ENCODE data around the gene VPS13C. TPM values are rescaled to one million over a fixed set of nuclear protein-coding genes. Genes with fewer than 3 reads are reported as not detected.

VPS13C gene
- polyA plus RNA-seq, 2 of the 4 experiments (the other 2 are of a cell fraction), result 13.2 to 26.5 TPM

DNA sequence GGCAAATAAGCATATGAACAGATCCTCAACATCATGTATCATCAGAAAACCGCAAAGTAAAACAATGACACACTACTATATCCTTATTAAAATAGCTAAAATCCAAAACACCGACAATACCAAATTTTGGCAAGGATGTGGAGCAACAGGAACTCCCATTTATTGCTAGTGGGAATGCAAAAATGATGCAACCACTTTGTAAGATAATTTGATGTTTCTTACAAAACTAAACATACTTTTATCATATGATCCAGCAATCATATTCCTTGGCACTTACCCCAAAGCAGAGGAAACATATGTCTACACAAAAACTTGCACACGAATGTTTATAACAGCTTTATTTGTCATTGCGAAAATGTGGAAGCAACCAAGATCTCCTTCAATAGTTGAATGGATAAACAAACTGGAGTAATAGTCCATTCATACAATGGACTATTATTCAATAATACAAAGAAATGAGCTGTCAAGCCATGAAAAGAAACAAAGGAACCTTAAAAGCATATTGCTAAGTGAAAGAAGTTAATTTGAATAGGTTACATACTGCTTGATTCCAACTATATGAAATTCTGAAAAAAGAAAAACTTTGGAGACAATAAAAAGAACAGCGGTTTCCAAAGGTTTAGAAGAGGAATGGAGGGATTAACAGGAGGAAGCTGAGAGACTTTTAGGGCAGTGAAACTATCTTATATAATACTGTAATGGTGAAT lies 172.0 kb downstream of the VPS13C start:
- Histone ChIP-seq H3K27ac (no peak overlapping the region), H3K9me3 (peaks cover 12% of the 10 kb centered on the region), H3K4me3 (no peak overlapping the region), H3K4me1 (peaks cover 9% of the 10 kb centered on the region; the same call in 2 of the 3 replicates), H3K4me2 (no peak overlapping the region)
- 90% methylated on average over 5 of the region's 5 CpGs for WGBS (ENCODE audit: missing lambda C conversion rate)
- CTCF ChIA-PET, result interaction anchor here (0.8 kb wide), 1 partner anchor 323 kb away, joined by 3 read pairs; no protein-coding TSS in a partner anchor
- POLR2A ChIA-PET, result no interaction called here
- DNase-seq (ENCODE audit: low read depth in 1 of 2, low spot score in 1 of 2), result no peak
- FAIRE-seq, result peak; percentile 86
- no peak for ATAC-seq
- no peak for TF ChIP-seq KDM5A (IDR thresholded peaks at IDR 0.05)

DNA sequence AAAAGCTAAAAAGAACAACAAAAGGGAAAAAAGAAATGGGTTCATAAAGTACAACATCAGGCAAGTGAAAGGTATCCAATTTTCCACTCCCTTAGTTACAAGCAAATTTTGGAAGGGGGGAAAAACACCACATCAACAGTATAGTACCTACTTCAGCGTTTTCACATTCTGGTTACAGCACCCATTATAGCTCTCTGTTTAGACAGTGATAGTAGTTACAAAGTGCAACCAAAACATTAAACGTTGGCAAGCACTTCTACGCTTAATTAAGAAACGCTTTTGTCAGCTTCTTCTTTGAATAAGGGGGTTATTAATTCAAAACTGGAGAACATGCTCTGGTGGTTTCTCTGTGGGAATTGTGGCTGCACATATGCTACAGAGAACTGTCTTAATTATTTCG lies 180.2 kb downstream of the VPS13C start:
- H3K4me3 ChIP-seq, result no peak overlapping the region
- FAIRE-seq (peak; percentile 63), ATAC-seq (no peak), DNase-seq (ENCODE audit: low read depth in 1 of 2, low spot score in 1 of 2) (no peak)
- TF ChIP-seq POLR2A (IDR thresholded peaks at IDR 0.05; ENCODE audit: low read length), result no peak
- TF ChIP-seq, protein P1, sequence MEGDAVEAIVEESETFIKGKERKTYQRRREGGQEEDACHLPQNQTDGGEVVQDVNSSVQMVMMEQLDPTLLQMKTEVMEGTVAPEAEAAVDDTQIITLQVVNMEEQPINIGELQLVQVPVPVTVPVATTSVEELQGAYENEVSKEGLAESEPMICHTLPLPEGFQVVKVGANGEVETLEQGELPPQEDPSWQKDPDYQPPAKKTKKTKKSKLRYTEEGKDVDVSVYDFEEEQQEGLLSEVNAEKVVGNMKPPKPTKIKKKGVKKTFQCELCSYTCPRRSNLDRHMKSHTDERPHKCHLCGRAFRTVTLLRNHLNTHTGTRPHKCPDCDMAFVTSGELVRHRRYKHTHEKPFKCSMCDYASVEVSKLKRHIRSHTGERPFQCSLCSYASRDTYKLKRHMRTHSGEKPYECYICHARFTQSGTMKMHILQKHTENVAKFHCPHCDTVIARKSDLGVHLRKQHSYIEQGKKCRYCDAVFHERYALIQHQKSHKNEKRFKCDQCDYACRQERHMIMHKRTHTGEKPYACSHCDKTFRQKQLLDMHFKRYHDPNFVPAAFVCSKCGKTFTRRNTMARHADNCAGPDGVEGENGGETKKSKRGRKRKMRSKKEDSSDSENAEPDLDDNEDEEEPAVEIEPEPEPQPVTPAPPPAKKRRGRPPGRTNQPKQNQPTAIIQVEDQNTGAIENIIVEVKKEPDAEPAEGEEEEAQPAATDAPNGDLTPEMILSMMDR (IDR thresholded peaks at IDR 0.05), result no peak
- TF ChIP-seq JUNB (IDR thresholded peaks at IDR 0.05), result no peak
- no peak for TF ChIP-seq FOSL2 (IDR thresholded peaks at IDR 0.05)
- no peak for TF ChIP-seq FOSL2 (CRISPR knock-in tag; IDR thresholded peaks at IDR 0.05)
- TF ChIP-seq HDAC2 (IDR thresholded peaks at IDR 0.05), result no peak
- TF ChIP-seq CBX2 (IDR thresholded peaks at IDR 0.05; ENCODE audit: borderline replicate concordance, low read depth), result no peak
- TF ChIP-seq, protein P2, sequence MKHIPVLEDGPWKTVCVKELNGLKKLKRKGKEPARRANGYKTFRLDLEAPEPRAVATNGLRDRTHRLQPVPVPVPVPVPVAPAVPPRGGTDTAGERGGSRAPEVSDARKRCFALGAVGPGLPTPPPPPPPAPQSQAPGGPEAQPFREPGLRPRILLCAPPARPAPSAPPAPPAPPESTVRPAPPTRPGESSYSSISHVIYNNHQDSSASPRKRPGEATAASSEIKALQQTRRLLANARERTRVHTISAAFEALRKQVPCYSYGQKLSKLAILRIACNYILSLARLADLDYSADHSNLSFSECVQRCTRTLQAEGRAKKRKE (CRISPR knock-in tag; IDR thresholded peaks at IDR 0.05; ENCODE audit: low read depth), result no peak
- TF ChIP-seq, protein P3, sequence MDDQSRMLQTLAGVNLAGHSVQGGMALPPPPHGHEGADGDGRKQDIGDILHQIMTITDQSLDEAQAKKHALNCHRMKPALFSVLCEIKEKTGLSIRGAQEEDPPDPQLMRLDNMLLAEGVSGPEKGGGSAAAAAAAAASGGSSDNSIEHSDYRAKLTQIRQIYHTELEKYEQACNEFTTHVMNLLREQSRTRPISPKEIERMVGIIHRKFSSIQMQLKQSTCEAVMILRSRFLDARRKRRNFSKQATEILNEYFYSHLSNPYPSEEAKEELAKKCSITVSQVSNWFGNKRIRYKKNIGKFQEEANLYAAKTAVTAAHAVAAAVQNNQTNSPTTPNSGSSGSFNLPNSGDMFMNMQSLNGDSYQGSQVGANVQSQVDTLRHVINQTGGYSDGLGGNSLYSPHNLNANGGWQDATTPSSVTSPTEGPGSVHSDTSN (IDR thresholded peaks at IDR 0.05), result no peak
- TF ChIP-seq, protein P4, sequence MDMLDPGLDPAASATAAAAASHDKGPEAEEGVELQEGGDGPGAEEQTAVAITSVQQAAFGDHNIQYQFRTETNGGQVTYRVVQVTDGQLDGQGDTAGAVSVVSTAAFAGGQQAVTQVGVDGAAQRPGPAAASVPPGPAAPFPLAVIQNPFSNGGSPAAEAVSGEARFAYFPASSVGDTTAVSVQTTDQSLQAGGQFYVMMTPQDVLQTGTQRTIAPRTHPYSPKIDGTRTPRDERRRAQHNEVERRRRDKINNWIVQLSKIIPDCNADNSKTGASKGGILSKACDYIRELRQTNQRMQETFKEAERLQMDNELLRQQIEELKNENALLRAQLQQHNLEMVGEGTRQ (IDR thresholded peaks at IDR 0.05), result no peak
- TF ChIP-seq GATA3 (IDR thresholded peaks at IDR 0.05; ENCODE audit: borderline replicate concordance), result no peak
- TF ChIP-seq, protein P5, sequence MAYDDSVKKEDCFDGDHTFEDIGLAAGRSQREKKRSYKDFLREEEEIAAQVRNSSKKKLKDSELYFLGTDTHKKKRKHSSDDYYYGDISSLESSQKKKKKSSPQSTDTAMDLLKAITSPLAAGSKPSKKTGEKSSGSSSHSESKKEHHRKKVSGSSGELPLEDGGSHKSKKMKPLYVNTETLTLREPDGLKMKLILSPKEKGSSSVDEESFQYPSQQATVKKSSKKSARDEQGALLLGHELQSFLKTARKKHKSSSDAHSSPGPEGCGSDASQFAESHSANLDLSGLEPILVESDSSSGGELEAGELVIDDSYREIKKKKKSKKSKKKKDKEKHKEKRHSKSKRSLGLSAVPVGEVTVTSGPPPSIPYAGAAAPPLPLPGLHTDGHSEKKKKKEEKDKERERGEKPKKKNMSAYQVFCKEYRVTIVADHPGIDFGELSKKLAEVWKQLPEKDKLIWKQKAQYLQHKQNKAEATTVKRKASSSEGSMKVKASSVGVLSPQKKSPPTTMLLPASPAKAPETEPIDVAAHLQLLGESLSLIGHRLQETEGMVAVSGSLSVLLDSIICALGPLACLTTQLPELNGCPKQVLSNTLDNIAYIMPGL (CRISPR knock-in tag; IDR thresholded peaks at IDR 0.05; ENCODE audit: borderline replicate concordance), result no peak
- POLR2A ChIA-PET, result no interaction called here
- H3K9me3 ChIP-seq, result no peaks in the 10 kb centered on the region
- 80% methylated on average over 5 of the region's 5 CpGs for WGBS (ENCODE audit: missing lambda C conversion rate)
- CTCF ChIA-PET, result interaction anchor here (0.9 to 1.2 kb wide), 4 partner anchors 10 to 427 kb away, joined by 3 to 4 read pairs (median 4); no protein-coding TSS in a partner anchor
- no peak overlapping the region for H3K27ac ChIP-seq
- no peak overlapping the region for H3K4me2 ChIP-seq
- H3K4me1 ChIP-seq, result no peaks in the 10 kb centered on the region

DNA sequence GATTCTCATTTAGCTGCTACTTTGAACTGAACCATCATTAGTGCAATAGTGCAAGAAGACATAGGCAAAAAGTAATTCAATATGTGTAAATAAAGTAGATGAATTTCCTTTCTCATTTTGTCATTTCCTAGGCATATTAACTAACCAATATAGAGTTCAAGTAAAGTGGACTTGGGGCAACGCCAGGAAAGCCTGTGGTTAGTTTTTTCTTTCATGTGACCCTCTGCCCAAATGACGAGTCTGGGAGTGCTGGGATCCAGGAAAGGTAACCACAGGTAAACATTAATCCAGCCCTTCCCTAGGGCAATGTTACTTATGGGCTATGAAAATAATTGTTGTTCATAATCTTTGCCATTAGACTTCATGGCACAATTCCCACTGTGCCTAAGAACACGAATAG lies 181.0 kb downstream of the VPS13C start:
- DNase-seq (ENCODE audit: low read depth in 1 of 2, low spot score in 1 of 2) (no peak), ATAC-seq (no peak), FAIRE-seq (no peak)
- TF ChIP-seq, protein P6, sequence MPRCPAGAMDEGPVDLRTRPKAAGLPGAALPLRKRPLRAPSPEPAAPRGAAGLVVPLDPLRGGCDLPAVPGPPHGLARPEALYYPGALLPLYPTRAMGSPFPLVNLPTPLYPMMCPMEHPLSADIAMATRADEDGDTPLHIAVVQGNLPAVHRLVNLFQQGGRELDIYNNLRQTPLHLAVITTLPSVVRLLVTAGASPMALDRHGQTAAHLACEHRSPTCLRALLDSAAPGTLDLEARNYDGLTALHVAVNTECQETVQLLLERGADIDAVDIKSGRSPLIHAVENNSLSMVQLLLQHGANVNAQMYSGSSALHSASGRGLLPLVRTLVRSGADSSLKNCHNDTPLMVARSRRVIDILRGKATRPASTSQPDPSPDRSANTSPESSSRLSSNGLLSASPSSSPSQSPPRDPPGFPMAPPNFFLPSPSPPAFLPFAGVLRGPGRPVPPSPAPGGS (IDR thresholded peaks at IDR 0.05), result no peak
- no peak for TF ChIP-seq KDM5A (IDR thresholded peaks at IDR 0.05)
- TF ChIP-seq, protein P5 (CRISPR knock-in tag; IDR thresholded peaks at IDR 0.05; ENCODE audit: borderline replicate concordance), result no peak
- TF ChIP-seq CBX8 (IDR thresholded peaks at IDR 0.05), result no peak
- no peak for TF ChIP-seq BHLHE40 (IDR thresholded peaks at IDR 0.05; ENCODE audit: low read depth, low read length)
- no peak for TF ChIP-seq SREBF2 (IDR thresholded peaks at IDR 0.05)
- no peak for TF ChIP-seq HOXA7 (CRISPR knock-in tag; IDR thresholded peaks at IDR 0.05)
- no peak for TF ChIP-seq ZC3H11A (IDR thresholded peaks at IDR 0.05)
- no peak for TF ChIP-seq GATA3 (IDR thresholded peaks at IDR 0.05; ENCODE audit: borderline replicate concordance)
- no peak for TF ChIP-seq NPAS2 (CRISPR knock-in tag; IDR thresholded peaks at IDR 0.05; ENCODE audit: borderline replicate concordance)
- TF ChIP-seq, protein P7, sequence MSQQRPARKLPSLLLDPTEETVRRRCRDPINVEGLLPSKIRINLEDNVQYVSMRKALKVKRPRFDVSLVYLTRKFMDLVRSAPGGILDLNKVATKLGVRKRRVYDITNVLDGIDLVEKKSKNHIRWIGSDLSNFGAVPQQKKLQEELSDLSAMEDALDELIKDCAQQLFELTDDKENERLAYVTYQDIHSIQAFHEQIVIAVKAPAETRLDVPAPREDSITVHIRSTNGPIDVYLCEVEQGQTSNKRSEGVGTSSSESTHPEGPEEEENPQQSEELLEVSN (IDR thresholded peaks at IDR 0.05; ENCODE audit: borderline replicate concordance, low read depth), result no peak
- TF ChIP-seq HOXB13 (CRISPR knock-in tag; IDR thresholded peaks at IDR 0.05; ENCODE audit: low read depth), result no peak
- 72% methylated on average over 3 of the region's 3 CpGs for WGBS (ENCODE audit: missing lambda C conversion rate)
- Histone ChIP-seq H3K9me3 (no peaks in the 10 kb centered on the region), H3K27ac (no peak overlapping the region), H3K4me3 (no peak overlapping the region), H3K4me1 (no peaks in the 10 kb centered on the region), H3K4me2 (no peak overlapping the region)
- ChIA-PET POLR2A (no interaction called here), CTCF (interaction anchor here (0.8 to 1.2 kb wide), 6 partner anchors 10 to 428 kb away, joined by 3 to 4 read pairs (median 4); no protein-coding TSS in a partner anchor)

Data from A549 (cell line).